Measurements from ENCODE around the gene SARDH. TPM values are rescaled to one million over a fixed set of nuclear protein-coding genes. Genes with fewer than 3 reads are reported as not detected.

The SARDH gene, protein sequence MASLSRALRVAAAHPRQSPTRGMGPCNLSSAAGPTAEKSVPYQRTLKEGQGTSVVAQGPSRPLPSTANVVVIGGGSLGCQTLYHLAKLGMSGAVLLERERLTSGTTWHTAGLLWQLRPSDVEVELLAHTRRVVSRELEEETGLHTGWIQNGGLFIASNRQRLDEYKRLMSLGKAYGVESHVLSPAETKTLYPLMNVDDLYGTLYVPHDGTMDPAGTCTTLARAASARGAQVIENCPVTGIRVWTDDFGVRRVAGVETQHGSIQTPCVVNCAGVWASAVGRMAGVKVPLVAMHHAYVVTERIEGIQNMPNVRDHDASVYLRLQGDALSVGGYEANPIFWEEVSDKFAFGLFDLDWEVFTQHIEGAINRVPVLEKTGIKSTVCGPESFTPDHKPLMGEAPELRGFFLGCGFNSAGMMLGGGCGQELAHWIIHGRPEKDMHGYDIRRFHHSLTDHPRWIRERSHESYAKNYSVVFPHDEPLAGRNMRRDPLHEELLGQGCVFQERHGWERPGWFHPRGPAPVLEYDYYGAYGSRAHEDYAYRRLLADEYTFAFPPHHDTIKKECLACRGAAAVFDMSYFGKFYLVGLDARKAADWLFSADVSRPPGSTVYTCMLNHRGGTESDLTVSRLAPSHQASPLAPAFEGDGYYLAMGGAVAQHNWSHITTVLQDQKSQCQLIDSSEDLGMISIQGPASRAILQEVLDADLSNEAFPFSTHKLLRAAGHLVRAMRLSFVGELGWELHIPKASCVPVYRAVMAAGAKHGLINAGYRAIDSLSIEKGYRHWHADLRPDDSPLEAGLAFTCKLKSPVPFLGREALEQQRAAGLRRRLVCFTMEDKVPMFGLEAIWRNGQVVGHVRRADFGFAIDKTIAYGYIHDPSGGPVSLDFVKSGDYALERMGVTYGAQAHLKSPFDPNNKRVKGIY
- total RNA-seq (1 to 10 TPM; 2.5 to 3.2 (median 2.8) TPM), polyA plus RNA-seq (1.7 TPM)
- long read RNA-seq, donor 1, partial matches to known transcripts = 2 of 7 reads
- long read RNA-seq, donor 1, other reads (novel, unspliced or antisense) = 1 of 7 reads
- long read RNA-seq, donor 2, transcript SARDH-207 (21 exons, 3,216 nt) = major isoform, 5 of 9 reads
- long read RNA-seq, donor 2, partial matches to known transcripts = 3 of 9 reads
- long read RNA-seq, donor 2, other reads (novel, unspliced or antisense) = 1 of 9 reads
- long read RNA-seq, donor 3, partial matches to known transcripts = 3 of 4 reads
- long read RNA-seq, donor 3, other reads (novel, unspliced or antisense) = 1 of 4 reads
- long read RNA-seq, donor 4, partial matches to known transcripts = 0 of 2 reads
- long read RNA-seq, donor 4, other reads (novel, unspliced or antisense) = 1 of 2 reads

DNA sequence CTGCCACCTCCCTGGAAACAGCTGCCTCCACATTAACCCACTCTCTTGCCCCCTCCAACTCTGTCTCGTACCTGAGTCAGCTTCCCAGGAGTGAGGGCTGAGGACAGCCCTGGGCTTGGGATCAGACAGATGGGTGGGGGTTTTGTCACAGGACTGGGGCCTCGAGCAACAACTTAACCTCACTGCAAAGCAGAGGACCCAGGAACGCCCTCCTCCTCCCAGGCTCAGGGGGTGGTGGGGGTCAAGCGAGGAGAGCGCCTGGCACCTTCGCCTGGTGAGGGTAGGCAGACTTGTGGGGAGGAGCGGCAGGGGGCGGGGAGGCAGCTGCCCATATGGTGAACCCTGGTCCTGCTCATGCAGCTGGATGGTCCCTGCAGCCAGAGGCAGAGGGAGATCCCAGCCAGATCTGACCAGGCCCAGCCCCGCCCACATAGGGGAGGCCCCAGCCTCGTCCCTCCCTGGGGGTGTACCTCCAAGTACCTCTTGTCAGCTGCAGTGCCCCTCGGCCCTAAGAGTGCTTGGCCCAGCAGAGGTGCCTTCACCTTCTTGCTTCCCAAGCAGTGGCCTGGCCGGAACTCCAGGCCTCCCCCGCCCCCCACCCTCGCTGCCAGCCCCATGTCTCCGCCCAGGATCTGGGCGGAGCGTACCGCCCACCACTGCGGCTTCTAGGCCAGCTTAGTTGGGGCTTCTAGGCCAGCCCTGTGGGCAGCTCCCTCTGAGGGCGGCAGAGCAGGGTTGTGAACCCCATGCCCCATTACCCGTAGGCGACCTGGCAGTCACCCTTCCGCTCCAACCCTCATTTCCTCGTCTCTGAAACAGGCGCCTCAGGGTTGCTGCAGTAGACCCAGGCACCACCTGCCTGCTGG, at the start of gene SARDH:
Gene SARDH, minus strand, starts transcription at position 579 of the 866 bp plus-strand sequence. CDS start 4,179 bp downstream, outside the sequence.
- ATAC-seq (peak; percentile 78 to 79), DNase-seq (peak; percentile 69 to 89 (median 88))
- Histone ChIP-seq H3K9me3 (ENCODE audit: control insufficient read depth, low read length) (no peaks in the 10 kb centered on the region), H3K27ac (ENCODE audit: low read length) (no peak within 1 kb of the TSS), H3K4me3 (ENCODE audit: low read length) (peak within 1 kb of the TSS; percentile 32), H3K27me3 (ENCODE audit: control insufficient read depth, insufficient read depth) (no peaks in the 10 kb centered on the region), H3K4me1 (ENCODE audit: control insufficient read depth, insufficient read depth, low read length) (no peaks in the 10 kb centered on the region)
- intact Hi-C loops (cut with DNase I) = no loop called here
- 20% methylated on average over 25 of the region's 25 CpGs for WGBS

DNA sequence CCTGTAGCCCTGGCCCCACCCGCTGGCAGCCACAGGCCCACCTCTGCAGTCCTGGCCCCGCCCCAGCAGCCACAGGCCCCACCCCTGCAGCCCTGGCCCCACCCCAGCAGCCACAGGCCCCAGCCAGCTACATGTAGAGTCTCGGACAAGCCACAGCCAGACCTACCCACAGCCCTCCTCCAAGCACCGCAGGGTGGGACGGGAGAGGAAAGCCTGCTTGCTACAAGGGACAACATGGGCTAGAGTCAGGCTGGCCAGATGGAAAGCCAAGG, 49.5 kb upstream of the SARDH start:
- Histone ChIP-seq H3K4me3 (ENCODE audit: low read length) (no peak overlapping the region), H3K27me3 (ENCODE audit: control insufficient read depth, insufficient read depth) (no peaks in the 10 kb centered on the region), H3K27ac (ENCODE audit: low read length) (no peak overlapping the region), H3K9me3 (ENCODE audit: control insufficient read depth, low read length) (no peaks in the 10 kb centered on the region), H3K4me1 (ENCODE audit: control insufficient read depth, insufficient read depth, low read length) (no peaks in the 10 kb centered on the region)
- peak; percentile 30 for ATAC-seq
- intact Hi-C loops (cut with DNase I) = no loop called here
- 74% methylated on average over 5 of the region's 5 CpGs for WGBS
- DNase-seq = peak; percentile 46 to 83 (median 80)

DNA sequence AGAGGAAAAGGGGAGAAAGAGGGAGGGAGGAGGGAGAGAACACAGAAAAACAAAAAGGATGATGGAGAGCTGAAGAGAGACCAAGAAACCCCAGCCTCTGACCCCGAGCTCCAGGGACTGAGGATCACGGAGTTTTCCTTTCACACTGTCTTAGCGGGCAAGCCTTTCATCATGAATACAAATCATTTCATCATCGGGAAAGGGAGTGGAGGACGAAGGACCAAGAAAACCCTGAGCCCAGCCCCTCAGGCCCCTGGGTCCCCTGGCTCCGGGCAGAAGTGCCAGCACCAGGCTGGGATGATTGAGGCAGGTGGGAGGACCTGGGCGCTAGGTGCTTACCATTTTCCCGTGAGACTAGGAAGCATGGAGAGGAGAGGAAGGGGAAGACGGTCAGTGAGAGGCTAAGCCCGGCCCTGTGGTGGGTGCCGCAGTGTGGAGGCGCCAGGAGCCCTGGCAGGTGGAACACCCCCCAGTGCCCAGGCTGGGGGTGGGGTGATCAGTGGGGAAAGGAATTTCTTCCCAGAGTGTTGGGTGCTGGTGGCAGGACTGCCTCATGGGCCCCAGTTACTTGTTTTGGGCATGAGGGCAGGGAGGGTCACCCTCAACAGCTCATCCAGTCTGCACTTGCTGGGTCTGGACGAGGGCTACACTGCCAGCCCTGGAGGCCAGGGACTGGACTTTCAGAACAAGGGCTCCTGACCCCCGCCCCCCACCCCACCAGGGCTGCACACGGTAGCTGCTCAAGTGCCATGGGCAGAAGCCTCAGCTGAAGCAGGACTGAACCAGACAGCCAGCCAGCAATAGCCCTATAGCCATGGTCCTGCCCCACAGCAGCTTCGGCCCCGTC, 49.0 kb upstream of the SARDH start:
- ATAC-seq (no peak), DNase-seq (peak in 2 of 3 donors; percentile 23 to 52)
- Histone ChIP-seq H3K4me3 (ENCODE audit: low read length) (no peak overlapping the region), H3K27me3 (ENCODE audit: control insufficient read depth, insufficient read depth) (no peaks in the 10 kb centered on the region), H3K4me1 (ENCODE audit: control insufficient read depth, insufficient read depth, low read length) (no peaks in the 10 kb centered on the region), H3K9me3 (ENCODE audit: control insufficient read depth, low read length) (no peaks in the 10 kb centered on the region), H3K27ac (ENCODE audit: low read length) (no peak overlapping the region)
- intact Hi-C loops (cut with DNase I) = no loop called here
- 87% methylated on average over 17 of the region's 17 CpGs for WGBS

DNA sequence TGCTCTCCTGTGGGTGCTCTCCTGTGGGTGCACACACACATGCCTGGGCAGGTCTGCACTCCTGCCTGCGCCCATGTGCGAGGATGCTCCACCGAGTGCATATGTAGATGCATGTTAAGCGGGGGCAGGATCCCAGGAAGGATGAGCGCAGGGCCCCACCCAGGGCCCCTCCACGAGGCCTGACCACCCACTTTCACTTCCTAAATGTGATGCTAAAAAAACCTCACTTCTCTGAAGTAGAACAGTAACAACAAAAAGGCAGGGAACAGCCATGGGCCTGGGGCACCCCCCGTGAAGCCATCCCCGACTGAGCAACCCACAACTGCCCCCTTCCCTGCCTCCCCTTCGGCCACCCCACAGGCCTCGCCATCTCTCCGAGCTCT, 48.2 kb upstream of the SARDH start:
- 88% methylated on average over 11 of the region's 11 CpGs for WGBS
- Histone ChIP-seq H3K4me1 (ENCODE audit: control insufficient read depth, insufficient read depth, low read length) (no peaks in the 10 kb centered on the region), H3K27ac (ENCODE audit: low read length) (no peak overlapping the region), H3K9me3 (ENCODE audit: control insufficient read depth, low read length) (no peaks in the 10 kb centered on the region), H3K27me3 (ENCODE audit: control insufficient read depth, insufficient read depth) (no peaks in the 10 kb centered on the region), H3K4me3 (ENCODE audit: low read length) (no peak overlapping the region)
- intact Hi-C loops (cut with DNase I) = no loop called here
- DNase-seq = peak in 2 of 3 donors; percentile 55 to 62
- ATAC-seq = no peak

DNA sequence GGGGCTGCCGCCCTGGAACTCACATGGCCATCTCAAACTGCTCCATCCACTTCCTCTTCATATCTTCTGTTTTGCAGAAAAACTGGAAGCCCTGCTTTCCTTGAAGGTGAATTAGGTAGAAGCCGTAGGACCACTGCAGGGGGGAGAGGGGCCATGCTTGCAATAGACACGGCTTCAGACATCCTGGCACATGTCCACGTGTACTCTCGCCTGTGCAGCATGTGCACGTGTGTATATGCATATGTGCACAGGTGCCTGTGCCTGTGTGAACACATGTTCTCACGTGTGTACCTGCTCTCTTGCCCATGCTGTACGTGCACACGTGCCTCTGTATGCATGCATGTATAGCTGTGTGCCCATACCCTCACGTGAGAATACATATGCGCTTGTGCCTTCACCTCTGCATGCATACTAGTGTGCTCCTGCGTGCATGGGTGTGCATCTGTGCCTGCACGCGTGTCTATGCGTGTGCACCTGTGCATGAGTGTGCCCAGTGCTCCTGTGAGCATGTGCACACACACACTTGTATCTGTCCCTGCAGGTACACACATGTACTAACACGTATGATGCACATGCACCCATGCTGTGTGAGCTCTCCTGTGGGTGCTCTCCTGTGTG, 47.7 kb upstream of the SARDH start:
- Histone ChIP-seq H3K9me3 (ENCODE audit: control insufficient read depth, low read length) (no peaks in the 10 kb centered on the region), H3K4me1 (ENCODE audit: control insufficient read depth, insufficient read depth, low read length) (no peaks in the 10 kb centered on the region), H3K4me3 (ENCODE audit: low read length) (no peak overlapping the region), H3K27me3 (ENCODE audit: control insufficient read depth, insufficient read depth) (no peaks in the 10 kb centered on the region), H3K27ac (ENCODE audit: low read length) (no peak overlapping the region)
- intact Hi-C loops (cut with DNase I) = no loop called here
- WGBS = 91% methylated on average over 16 of the region's 16 CpGs
- DNase-seq (peak in 2 of 3 donors; percentile 21 to 32), ATAC-seq (no peak)

DNA sequence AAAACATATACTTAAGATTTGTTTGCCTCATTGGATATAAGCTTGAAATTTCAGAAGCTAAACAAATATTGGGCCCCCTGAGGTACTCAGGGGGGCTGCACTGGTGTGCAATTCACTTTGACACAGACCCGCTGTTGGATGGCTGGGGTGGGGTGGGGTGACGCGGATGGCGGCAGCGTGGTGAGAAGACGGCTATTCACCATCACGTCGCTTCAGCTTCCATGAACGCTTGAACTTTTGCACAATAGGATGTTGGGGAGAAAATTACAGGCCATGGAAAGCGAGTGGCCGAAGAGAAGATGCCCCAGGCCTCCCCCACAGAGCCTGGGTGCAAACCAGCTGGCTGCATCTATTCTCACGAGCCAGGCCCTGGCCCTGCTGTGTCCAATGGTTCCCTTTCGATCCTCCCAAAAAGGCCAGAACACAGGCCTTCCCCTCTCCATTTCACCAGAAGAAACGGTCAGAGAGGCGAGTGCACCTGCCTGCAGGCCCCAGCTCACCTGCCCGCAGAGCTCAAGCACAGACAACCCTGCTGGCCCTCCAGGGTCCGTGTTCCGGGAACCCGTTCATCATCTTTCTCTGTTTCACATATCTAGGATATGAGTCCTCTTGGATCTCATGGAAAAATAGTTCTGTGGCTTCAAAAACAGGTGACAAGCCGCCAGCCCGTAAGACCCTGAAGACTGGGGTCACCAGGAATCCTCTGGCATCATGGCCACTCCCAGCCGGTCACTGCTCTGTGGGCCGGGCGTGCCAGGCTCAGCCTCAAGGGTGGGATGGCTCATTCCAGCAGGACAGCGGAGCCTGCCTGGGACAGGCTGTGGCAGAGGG, 46.8 kb upstream of the SARDH start:
- 93% methylated on average over 25 of the region's 25 CpGs for WGBS
- H3K4me3 ChIP-seq (ENCODE audit: low read length) = no peak overlapping the region
- intact Hi-C loops (cut with DNase I) = no loop called here
- DNase-seq (peak in 2 of 3 donors; percentile 37 to 40), ATAC-seq (no peak)
- H3K9me3 ChIP-seq (ENCODE audit: control insufficient read depth, low read length) = no peaks in the 10 kb centered on the region
- H3K27me3 ChIP-seq (ENCODE audit: control insufficient read depth, insufficient read depth) = no peaks in the 10 kb centered on the region
- H3K4me1 ChIP-seq (ENCODE audit: control insufficient read depth, insufficient read depth, low read length) = no peaks in the 10 kb centered on the region
- no peak overlapping the region for H3K27ac ChIP-seq (ENCODE audit: low read length)

DNA sequence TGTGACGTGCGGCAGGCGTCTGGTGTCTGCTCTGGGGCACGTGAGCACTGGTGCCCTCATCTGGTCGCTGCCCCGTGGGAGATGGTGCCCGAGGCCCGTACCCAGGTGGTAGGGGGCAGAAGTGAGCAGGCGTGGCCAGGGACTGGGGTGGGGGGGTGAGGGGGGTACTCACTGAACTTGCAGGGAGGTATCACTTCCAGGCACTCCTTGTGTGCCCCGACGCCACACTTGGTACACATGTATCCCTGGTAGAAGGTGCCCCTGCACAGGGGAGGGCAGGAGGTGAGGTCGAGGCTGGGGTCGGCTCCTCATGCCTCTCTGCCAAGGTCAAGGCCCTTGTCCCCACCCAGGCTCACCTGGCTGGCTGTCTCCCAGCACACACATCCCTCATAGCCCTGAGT, 45.2 kb upstream of the SARDH start:
- peak in 2 of 3 donors; percentile 31 to 40 for DNase-seq
- H3K27ac ChIP-seq (ENCODE audit: low read length) = no peak overlapping the region
- no peak for ATAC-seq
- 79% methylated on average over 13 of the region's 13 CpGs for WGBS
- no peaks in the 10 kb centered on the region for H3K4me1 ChIP-seq (ENCODE audit: control insufficient read depth, insufficient read depth, low read length)
- no peaks in the 10 kb centered on the region for H3K9me3 ChIP-seq (ENCODE audit: control insufficient read depth, low read length)
- no peaks in the 10 kb centered on the region for H3K27me3 ChIP-seq (ENCODE audit: control insufficient read depth, insufficient read depth)
- no peak overlapping the region for H3K4me3 ChIP-seq (ENCODE audit: low read length)
- intact Hi-C loops (cut with DNase I) = no loop called here

DNA sequence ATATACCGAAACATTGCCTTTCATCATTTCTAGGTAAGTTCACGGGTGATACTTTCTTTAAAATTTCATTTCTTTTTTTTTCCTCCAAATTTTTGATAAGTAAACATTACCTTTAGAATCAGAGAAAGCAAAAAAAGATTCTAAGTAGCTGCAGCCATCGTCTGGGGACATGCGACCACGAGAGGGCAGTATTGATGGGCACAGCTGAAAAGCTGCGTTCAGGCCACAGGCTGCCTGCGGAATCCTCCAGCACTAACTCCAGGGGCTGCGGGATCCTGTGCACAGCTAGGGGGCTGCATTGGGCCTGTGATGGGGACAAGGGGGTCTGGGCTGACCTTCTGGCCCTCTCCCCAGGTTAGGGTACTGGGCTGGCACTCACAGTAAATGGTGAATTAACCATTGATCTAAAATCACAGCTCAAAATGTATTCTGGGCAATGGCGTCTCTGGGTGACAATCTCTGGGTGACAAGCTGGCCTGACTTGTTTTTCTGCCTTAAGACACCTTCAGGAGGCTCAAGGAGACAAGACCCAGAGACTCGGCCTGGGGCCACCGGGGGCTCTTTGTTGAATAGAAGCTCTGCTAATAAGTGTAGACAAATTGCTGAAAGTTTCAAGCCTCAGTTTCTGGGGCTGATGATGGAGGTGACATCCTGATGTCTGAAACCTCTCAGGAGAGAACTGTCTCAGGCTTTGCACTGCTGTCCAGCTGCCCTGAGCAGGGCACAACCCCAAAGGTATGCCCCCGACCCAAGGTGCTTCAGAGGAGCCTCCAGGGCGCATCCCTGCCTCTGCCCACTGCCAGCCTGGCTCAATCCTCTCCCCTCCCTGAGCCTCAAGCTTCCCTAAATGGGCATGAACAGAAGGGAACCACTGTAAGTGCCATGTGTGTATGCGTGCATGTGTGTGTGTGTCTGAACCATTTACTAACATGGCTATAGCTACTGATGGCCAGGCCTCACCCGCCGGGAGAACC, 44.3 kb upstream of the SARDH start:
- 50% methylated on average over 16 of the region's 16 CpGs for WGBS
- intact Hi-C loops (cut with DNase I) = no loop called here
- peak; percentile 34 to 46 for ATAC-seq

More for the DNA sequence above, 44.3 kb upstream of the SARDH start:
- peak; percentile 71 to 87 (median 86) for DNase-seq
- no peaks in the 10 kb centered on the region for H3K9me3 ChIP-seq (ENCODE audit: control insufficient read depth, low read length)
- H3K27me3 ChIP-seq (ENCODE audit: control insufficient read depth, insufficient read depth) = no peaks in the 10 kb centered on the region
- no peak overlapping the region for H3K27ac ChIP-seq (ENCODE audit: low read length)
- no peaks in the 10 kb centered on the region for H3K4me1 ChIP-seq (ENCODE audit: control insufficient read depth, insufficient read depth, low read length)
- H3K4me3 ChIP-seq (ENCODE audit: low read length) = no peak overlapping the region

Data from right cardiac atrium (tissue), 5 donors.